ENCODE data around the gene HSP90AA1. TPM values are rescaled to one million over a fixed set of nuclear protein-coding genes. Genes with fewer than 3 reads are reported as not detected.

The HSP90AA1 gene
- total RNA-seq, 2 donors from 2014 or later = 357 to 1,349 TPM

DNA sequence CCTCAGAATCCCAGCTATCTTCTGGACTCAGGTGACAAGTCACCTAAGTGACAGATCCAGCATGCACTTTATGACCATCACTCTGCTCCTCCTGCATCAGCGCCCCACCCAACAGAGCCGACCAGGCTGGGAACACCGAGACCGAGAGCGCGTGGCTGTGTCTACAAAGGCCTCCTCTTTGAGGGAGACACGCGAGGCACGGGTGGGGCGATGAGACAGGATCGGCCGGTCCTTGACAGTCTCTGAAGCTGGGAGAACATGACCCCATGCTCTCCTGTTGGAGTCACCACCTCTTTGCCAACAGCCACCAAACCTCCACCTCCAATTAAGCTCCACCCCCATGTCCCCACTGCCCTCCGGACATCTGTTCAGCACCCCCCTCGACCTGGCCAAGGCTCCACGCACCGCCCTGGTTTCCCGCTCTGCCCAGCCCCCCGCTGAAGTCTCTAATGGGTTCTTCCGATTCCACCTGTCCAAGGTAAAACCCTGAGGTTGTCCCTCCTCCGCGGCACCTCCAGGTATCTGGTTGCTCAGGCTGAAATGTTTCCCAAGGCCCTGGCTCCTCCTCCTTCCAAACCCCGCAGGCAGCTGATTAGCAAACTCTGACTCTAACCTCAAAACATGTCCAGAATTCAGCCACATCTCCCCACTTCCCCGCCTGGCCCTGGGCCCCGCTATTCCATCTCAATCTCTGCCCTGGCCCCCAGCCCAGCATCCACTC lies 31.5 kb downstream of the HSP90AA1 start:
- Histone ChIP-seq H3K4me1 (no peaks in the 10 kb centered on the region), H3K36me3 (peaks cover 7% of the 10 kb centered on the region), H3K9me3 (no peaks in the 10 kb centered on the region), H3K27ac (no peak overlapping the region), H3K4me3 (no peak overlapping the region), H3K27me3 (no peaks in the 10 kb centered on the region), H3K9ac (ENCODE audit: low read depth in 2 of 2, low read length in 2 of 2) (no peak overlapping the region)
- DNase-seq = no peak
- intact Hi-C loops (cut with DNase I) = no loop called here
- TF ChIP-seq, protein P1, sequence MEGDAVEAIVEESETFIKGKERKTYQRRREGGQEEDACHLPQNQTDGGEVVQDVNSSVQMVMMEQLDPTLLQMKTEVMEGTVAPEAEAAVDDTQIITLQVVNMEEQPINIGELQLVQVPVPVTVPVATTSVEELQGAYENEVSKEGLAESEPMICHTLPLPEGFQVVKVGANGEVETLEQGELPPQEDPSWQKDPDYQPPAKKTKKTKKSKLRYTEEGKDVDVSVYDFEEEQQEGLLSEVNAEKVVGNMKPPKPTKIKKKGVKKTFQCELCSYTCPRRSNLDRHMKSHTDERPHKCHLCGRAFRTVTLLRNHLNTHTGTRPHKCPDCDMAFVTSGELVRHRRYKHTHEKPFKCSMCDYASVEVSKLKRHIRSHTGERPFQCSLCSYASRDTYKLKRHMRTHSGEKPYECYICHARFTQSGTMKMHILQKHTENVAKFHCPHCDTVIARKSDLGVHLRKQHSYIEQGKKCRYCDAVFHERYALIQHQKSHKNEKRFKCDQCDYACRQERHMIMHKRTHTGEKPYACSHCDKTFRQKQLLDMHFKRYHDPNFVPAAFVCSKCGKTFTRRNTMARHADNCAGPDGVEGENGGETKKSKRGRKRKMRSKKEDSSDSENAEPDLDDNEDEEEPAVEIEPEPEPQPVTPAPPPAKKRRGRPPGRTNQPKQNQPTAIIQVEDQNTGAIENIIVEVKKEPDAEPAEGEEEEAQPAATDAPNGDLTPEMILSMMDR (IDR thresholded peaks at IDR 0.05) = no peak

DNA sequence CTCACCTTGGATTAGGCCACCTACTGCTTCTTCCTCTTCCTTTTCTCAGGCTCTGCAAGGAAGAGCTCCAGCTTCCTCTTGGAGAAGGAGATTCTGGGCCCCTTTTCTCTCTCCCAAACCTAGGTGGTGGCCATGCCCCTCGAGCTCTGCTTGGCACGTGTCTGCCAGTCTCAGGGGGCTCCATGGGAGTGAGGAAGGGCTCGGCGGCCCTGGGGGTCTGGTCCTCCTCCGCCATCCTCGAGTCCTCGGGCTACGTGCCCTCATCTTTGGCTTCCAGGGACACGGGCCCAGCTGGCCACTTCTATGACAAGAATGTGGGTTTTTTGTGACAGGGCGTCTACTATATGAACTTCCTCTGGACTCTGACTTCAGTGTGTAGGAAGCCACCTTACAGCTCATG lies 34.3 kb downstream of the HSP90AA1 start:
- Histone ChIP-seq H3K9me3 (no peaks in the 10 kb centered on the region), H3K36me3 (peaks cover 22% of the 10 kb centered on the region), H3K9ac (ENCODE audit: low read depth in 2 of 2, low read length in 2 of 2) (no peak overlapping the region), H3K27me3 (no peaks in the 10 kb centered on the region), H3K4me1 (no peaks in the 10 kb centered on the region), H3K4me3 (no peak overlapping the region), H3K27ac (no peak overlapping the region)
- TF ChIP-seq, protein P1 (IDR thresholded peaks at IDR 0.05) = no peak
- intact Hi-C loops (cut with DNase I) = no loop called here
- no peak for DNase-seq

DNA sequence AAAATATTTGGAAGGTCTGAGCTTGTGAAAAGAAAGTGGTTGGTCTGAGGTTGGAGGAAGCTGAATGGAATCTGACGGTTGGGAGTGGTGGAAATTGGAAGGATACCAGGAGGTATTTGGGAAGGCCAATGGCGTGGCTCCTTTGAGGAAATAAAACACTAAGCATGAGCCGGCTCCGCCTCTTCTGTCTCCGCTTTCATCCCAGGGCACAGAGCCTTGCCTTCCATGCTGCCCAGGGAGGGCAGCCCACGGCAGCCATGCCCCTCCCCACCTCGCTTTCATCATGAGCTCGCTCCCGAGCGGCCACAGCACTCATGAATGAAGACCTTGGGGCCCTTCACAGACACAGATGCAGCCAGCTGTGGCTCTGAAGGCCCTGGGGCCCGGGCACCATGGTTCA lies 36.2 kb downstream of the HSP90AA1 start:
- TF ChIP-seq, protein P1 (IDR thresholded peaks at IDR 0.05) = no peak
- Histone ChIP-seq H3K4me1 (no peaks in the 10 kb centered on the region), H3K9ac (ENCODE audit: low read depth in 2 of 2, low read length in 2 of 2) (no peak overlapping the region), H3K27ac (no peak overlapping the region), H3K36me3 (peaks cover 22% of the 10 kb centered on the region), H3K4me3 (no peak overlapping the region), H3K27me3 (no peaks in the 10 kb centered on the region), H3K9me3 (no peaks in the 10 kb centered on the region)
- no peak for DNase-seq
- intact Hi-C loops (cut with DNase I) = no loop called here

DNA sequence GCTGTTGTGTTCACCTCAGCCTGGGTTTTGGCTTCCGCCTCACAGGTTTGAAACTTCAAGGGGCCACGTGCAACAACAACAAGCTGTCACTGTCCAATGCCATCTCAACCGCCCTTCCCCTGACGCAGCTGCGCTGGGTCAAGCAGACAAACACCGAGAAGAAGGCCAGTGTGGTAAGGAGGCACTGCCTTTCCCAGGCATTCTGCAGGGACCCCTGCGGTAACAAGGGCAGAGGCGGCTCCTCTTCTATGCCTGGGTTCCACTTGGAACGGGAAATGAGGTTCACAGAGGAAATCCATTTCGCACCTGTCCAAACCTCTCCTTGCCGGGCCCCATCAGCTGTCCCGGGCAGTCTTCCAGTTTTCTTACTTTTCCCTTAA lies 36.8 kb downstream of the HSP90AA1 start:
- H3K4me1 ChIP-seq = no peaks in the 10 kb centered on the region
- peaks cover 22% of the 10 kb centered on the region for H3K36me3 ChIP-seq
- DNase-seq = no peak
- H3K9ac ChIP-seq (ENCODE audit: low read depth in 2 of 2, low read length in 2 of 2) = no peak overlapping the region
- H3K4me3 ChIP-seq = no peak overlapping the region
- no peaks in the 10 kb centered on the region for H3K9me3 ChIP-seq
- H3K27me3 ChIP-seq = no peaks in the 10 kb centered on the region
- no peak overlapping the region for H3K27ac ChIP-seq
- intact Hi-C loops (cut with DNase I) = no loop called here
- TF ChIP-seq, protein P1 (IDR thresholded peaks at IDR 0.05) = no peak

DNA sequence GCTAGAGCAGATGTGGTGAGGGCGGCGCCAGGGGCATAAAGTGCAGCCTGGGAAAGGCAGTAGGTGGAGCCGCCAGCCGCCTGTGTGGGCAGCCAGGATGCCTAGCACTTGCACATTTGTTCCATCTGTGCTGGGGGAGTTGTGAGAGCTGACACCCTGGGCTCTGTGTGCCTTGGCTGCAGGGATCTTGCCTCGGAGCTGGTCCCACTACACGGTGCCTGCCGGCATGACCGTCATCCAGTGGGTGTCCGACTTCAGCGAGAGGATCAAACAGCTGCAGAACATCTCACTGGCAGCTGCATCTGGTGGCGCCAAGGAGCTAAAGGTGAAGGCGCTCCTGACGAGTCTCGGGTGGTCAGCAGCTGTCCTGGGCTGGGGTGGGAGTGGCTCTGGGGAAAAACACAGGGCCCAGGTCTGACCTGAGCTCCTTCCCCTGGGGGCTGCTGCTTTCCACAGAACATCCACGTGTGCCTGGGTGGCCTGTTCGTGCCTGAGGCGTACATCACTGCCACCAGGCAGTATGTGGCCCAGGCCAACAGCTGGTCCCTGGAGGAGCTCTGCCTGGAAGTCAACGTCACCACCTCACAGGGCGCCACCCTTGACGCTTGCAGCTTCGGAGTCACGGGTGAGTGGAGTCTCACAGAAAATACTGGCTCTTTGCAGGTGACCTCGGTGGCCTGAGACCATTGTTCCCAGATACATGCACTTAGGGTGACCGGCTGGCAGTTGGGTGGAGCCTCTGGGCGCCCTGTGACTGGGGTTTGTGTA lies 37.4 kb downstream of the HSP90AA1 start:
- no peak for DNase-seq
- H3K4me3 ChIP-seq = no peak overlapping the region
- TF ChIP-seq, protein P1 (IDR thresholded peaks at IDR 0.05) = no peak
- H3K9ac ChIP-seq (ENCODE audit: low read depth in 2 of 2, low read length in 2 of 2) = no peak overlapping the region
- intact Hi-C loops (cut with DNase I) = no loop called here
- H3K27ac ChIP-seq = no peak overlapping the region
- peaks cover 26% of the 10 kb centered on the region for H3K36me3 ChIP-seq
- H3K4me1 ChIP-seq = no peaks in the 10 kb centered on the region
- no peaks in the 10 kb centered on the region for H3K27me3 ChIP-seq
- no peaks in the 10 kb centered on the region for H3K9me3 ChIP-seq
